Measurements from ENCODE around the gene AGTPBP1. TPM values are rescaled to one million over a fixed set of nuclear protein-coding genes. Genes with fewer than 3 reads are reported as not detected.

The AGTPBP1 gene
- total and polyA plus RNA-seq, 2 of the 8 experiments (the other 6 are each of a cell fraction or from before 2014, with no cell fraction given): 13.4 to 65.2 TPM

- POLR2A ChIA-PET (ENCODE audit: partially characterized antibody): no interaction called here
- H4K5ac ChIP-seq (ENCODE audit: insufficient read length, low read depth, low read length): no peak overlapping the region
- H3K18ac ChIP-seq (ENCODE audit: extremely low read depth, low read length): no peak overlapping the region
- H3K36me3 ChIP-seq (ENCODE audit: control insufficient read depth in 2 of 4, insufficient read depth in 4 of 4, low read length in 3 of 4): peaks cover 0 to 8% (median 0%) of the 10 kb centered on the region in 4 experiments; a peak in 1 of 8 replicates
- no peak overlapping the region for H3K14ac ChIP-seq (ENCODE audit: insufficient read length)
- H3K27me3 ChIP-seq (replicated peaks in 1 of 4; ENCODE audit: control insufficient read depth in 3 of 4, extremely low read depth in 1 of 4, insufficient read depth in 3 of 4, low read length in 3 of 4): no peaks in the 10 kb centered on the region
- no peaks in the 10 kb centered on the region for H3K79me2 ChIP-seq (ENCODE audit: control insufficient read depth in 1 of 2, insufficient read depth in 2 of 2, low read length in 2 of 2)
- DNase-seq (ENCODE audit: low read depth in 1 of 2, low spot score in 2 of 2) (no peak), FAIRE-seq (no peak)
- CTCF ChIA-PET (ENCODE audit: partially characterized antibody): no interaction called here
- H2BK5ac ChIP-seq (ENCODE audit: low read depth, low read length): no peak overlapping the region
- H3K56ac ChIP-seq (replicated peaks; ENCODE audit: insufficient read length, low read depth, low read length): no peak overlapping the region
- no peak overlapping the region for H2BK120ac ChIP-seq (replicated peaks; ENCODE audit: low read depth, low read length)
- H3K9me3 ChIP-seq (ENCODE audit: insufficient read depth in 2 of 2, low read depth in 1 of 2, low read length in 1 of 2): no peaks in the 10 kb centered on the region
- no peak overlapping the region for H3K4me2 ChIP-seq (ENCODE audit: insufficient read depth in 1 of 2, low read depth in 2 of 2, low read length in 2 of 2)
- H3K27ac ChIP-seq (ENCODE audit: low read depth, low read length): no peak overlapping the region
- no peak overlapping the region for H4K91ac ChIP-seq (replicated peaks; ENCODE audit: insufficient read length, low read length)
- H2AK5ac ChIP-seq (ENCODE audit: low read depth, low read length): no peak overlapping the region
- H2BK20ac ChIP-seq (ENCODE audit: low read length): no peak overlapping the region
- no peaks in the 10 kb centered on the region; the same call in 1 of the 2 replicates for H3K79me1 ChIP-seq (ENCODE audit: low read depth, low read length)
- no peak overlapping the region for H2BK12ac ChIP-seq (ENCODE audit: low read depth, low read length)
- no peak overlapping the region for H2AFZ ChIP-seq (ENCODE audit: low read length)
- no peak overlapping the region for H4K8ac ChIP-seq (ENCODE audit: extremely low read depth, insufficient read depth, low read length)
- H3K4me3 ChIP-seq (ENCODE audit: extremely low read depth in 1 of 4, insufficient read depth in 2 of 4, low read depth in 3 of 4, low read length in 4 of 4): no peak overlapping the region
- H3K4ac ChIP-seq (replicated peaks; ENCODE audit: insufficient read length, low read depth, low read length): no peak overlapping the region
- no peak overlapping the region for H2BK15ac ChIP-seq (ENCODE audit: low read length)
- no peak overlapping the region for H3K9ac ChIP-seq (replicated peaks in 1 of 4; ENCODE audit: extremely low read depth in 1 of 4, low read depth in 3 of 4, low read length in 3 of 4)
- no peaks in the 10 kb centered on the region for H4K20me1 ChIP-seq (replicated peaks in 1 of 2; ENCODE audit: control insufficient read depth in 1 of 2, insufficient read depth in 2 of 2, low read length in 2 of 2)
- H3K4me1 ChIP-seq (replicated peaks in 1 of 4; ENCODE audit: control insufficient read depth in 3 of 4, insufficient read depth in 4 of 4, low read length in 3 of 4): no peaks in the 10 kb centered on the region
- peaks cover 1% of the 10 kb centered on the region; the same call in 1 of the 2 replicates for H3K23me2 ChIP-seq (ENCODE audit: low read depth, low read length)
- no peak overlapping the region for H3K23ac ChIP-seq (ENCODE audit: insufficient read length)
- WGBS, 2 experiments (ENCODE audit: extremely low coverage in 1 of 2, insufficient coverage in 1 of 2, insufficient read length in 1 of 2, insufficient replicate concordance in 2 of 2, low coverage in 1 of 2, low lambda C conversion rate in 2 of 2, missing lambda C conversion rate in 1 of 2): 86% methylated on average over 1 of the region's 1 CpG; no CpG with 5 or more reads in 1 of the 2 experiments
- TF ChIP-seq SIX5 (IDR thresholded peaks at IDR 0.05; ENCODE audit: low read depth, low read length): no peak
- no peak for TF ChIP-seq YY1 (IDR thresholded peaks at IDR 0.05; ENCODE audit: low read depth, low read length)
- no peak for TF ChIP-seq PHF8 (conservative IDR thresholded peaks at IDR 0.05; ENCODE audit: low read depth, low read length)
- no peak for TF ChIP-seq BCL11A (IDR thresholded peaks at IDR 0.05; ENCODE audit: low read depth in 2 of 2, low read length in 2 of 2)
Measured at GRCh38 chr9:85640425-85640824, 101.3 kb downstream of the AGTPBP1 start.

Measured in H1 (cell line).